NCI-H774 (cell line): ENCODE measurements around the gene PLEKHG1.
A peak's percentile ranks its signal among the peaks of the same experiment; 100 is the strongest.

Source experiments
- DNase-seq: peaks from one replicate; lab custom pipeline; 2025; lab: John Stamatoyannopoulos, UW

Gene PLEKHG1

GRCh38 chr6:150599199-150600009 is at the start of gene PLEKHG1:
Gene PLEKHG1 (plus strand): TSS chr6:150599885. CDS start chr6:150733682, 133,797 bp downstream.
- DNase-seq = peak; percentile 42

DNA sequence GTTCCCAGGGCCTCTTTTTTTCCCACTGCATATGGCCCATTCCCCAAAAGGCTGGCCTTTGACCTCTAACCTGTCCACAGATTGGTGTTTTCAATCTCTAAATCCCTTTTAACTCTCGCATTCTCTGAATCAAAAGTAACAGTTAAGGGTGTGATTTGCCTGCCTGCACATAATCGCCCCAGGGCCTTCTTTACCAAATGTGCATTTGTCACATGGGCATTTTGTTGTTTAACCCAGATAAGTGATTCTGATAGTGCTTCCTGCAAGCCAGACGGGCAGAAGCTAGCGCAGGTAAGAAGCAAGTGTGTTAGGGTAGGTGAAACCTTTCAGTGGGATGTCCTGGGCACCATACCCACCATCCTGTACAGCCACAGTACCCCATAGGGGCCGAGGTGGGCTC is 49.4 kb upstream of the PLEKHG1 start:
- DNase-seq = no peak

GRCh38 chr6:150557043-150557599 is 42.6 kb upstream of the PLEKHG1 start:
- no peak for DNase-seq

- no peak for DNase-seq
Observed at GRCh38 chr6:150560004-150560883, 39.4 kb upstream of the PLEKHG1 start.

DNA sequence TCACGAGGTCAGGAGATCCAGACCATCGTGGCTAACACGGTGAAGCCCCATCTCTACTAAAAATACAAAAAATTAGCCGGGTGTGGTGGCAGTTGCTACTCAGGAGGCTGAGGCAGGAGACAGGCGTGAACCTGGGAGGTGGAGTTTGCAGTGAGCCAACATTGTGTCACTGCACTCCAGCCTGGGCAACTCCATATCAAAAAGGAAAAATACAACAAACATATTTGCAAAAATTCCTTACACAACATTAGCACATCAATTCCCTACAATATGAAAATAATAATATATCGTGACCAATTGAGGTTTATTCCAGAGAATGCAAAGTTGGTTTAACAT is 38.8 kb upstream of the PLEKHG1 start:
- no peak for DNase-seq

- no peak for DNase-seq
Observed at GRCh38 chr6:150565945-150566344, 33.7 kb upstream of the PLEKHG1 start.

- DNase-seq = no peak
Observed at GRCh38 chr6:150566486-150566885, 33.2 kb upstream of the PLEKHG1 start.

DNA sequence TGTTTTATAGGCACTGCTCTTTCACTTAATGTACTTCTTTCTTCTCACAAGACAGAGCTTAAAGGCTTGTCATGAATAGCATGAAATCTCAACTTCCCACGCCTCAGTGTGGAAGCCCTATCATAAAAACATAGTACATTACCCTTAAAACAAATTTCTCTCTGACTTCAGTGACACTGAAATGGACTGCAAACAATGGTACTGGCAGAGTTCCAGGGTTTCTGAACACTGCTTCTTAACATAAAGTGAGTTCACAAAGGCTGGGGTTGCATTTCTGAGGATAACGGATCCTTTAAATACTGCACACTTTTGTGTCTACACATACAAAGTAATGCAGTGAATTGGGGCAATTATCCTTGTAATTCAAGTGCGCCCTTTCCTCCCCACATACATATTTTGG is 32.3 kb upstream of the PLEKHG1 start:
- no peak for DNase-seq

- peak; percentile 41 for DNase-seq
Observed at GRCh38 chr6:150567823-150568383, 31.8 kb upstream of the PLEKHG1 start.

- no peak for DNase-seq
Observed at GRCh38 chr6:150568560-150568959, 31.1 kb upstream of the PLEKHG1 start.

- DNase-seq = no peak
Observed at GRCh38 chr6:150569161-150569560, 30.5 kb upstream of the PLEKHG1 start.

- peak; percentile 9 for DNase-seq
Observed at GRCh38 chr6:150573041-150573681, 26.5 kb upstream of the PLEKHG1 start.

DNA sequence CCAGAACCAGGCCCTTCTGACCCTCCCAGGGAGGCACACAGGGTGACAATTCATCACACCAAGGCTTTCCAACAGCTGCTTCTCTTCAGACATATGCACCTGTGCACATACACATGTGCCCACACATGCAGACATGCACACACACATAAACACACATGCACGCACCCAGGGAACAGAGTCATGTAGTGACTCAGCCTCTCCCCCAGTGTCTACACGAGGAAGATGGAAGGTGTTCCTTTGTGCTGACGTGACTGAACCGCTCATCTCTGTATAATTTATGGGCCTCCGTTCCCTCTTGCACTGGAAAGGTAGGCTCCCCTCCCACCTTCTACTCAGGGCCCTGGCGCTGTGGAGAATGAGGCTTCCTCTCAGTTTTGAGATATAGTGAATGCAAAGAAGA is 23.8 kb upstream of the PLEKHG1 start:
- no peak for DNase-seq

- no peak for DNase-seq
Observed at GRCh38 chr6:150576651-150577226, 22.9 kb upstream of the PLEKHG1 start.

DNA sequence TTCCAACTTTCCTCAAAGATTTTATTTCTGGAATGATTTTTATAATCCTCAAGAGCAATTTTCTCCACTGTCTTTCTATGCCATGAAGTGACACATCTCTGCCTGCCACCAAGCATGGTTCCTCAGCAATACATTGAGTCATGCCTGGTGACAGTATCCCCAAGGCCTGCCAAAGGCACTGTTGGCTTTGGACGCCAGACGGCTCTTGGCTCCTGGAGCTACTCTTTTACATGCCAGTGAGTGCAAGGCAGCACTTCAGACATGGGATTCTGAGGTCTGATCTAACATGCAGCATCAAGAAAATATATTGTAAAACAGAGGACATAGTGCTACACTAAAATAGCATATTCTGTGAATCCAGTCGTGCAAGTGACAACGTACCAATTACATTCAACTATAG is 20.1 kb upstream of the PLEKHG1 start:
- no peak for DNase-seq

GRCh38 chr6:150580489-150580888 is 19.2 kb upstream of the PLEKHG1 start:
- no peak for DNase-seq

- no peak for DNase-seq
Observed at GRCh38 chr6:150584065-150584464, 15.6 kb upstream of the PLEKHG1 start.

GRCh38 chr6:150584596-150584995 is 15.1 kb upstream of the PLEKHG1 start:
- DNase-seq = no peak

DNA sequence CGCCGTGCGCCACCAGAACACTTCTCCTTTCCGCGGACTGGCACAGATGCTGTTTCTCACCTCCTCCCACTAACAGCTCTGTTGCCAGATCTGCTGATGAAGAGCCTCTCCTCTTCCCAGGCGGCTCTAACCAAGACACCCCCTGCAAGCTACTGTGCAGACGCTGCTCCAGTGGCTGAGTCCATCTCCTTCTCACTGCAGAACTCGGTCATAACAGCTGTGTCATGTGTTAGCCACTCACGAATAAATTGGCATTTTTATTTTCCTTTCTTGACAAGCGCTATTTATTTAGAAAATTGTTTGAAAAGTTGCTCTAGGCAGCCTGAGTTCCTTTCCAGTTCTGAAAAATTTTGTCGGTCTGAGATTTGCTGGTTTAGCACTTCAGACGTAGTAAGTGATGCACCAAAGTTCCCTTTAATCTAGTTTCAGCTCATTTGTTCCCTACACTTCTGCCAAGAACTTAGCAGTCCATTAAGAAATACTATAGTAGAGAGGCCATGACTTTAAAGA is 12.8 kb upstream of the PLEKHG1 start:
- no peak for DNase-seq

DNA sequence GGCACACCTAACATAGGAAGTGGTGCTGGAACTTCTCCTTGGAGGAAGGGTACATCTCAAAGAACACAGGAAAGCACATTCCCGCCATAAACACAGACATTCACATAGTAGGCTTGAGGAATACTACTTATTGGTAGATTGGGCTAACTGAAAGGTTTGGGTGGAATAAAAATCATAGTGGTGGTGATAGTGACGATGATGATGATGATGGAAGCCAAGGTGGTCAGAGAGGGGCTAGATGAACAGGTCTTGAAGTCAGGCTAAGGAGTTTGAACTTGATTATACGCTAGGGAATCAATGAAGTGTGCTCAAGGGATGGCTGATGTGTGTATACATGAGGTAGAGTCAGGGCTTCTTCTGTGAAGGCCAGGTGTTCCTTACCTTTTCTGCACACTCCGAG is 12.0 kb upstream of the PLEKHG1 start:
- no peak for DNase-seq

GRCh38 chr6:150588888-150589499 is 10.7 kb upstream of the PLEKHG1 start:
- no peak for DNase-seq
